GM23248 (cell line): Measurements from ENCODE around the gene IFIT1.
"Not testable (repeated sequence)": the region's sequence is repeated elsewhere in the genome, so short reads cannot be mapped to it uniquely, and the experiment has no call there.

Source experiments
- EZH2 ChIP-seq: fragments of 200-600 bp; sonication (generic); IDR thresholded peaks from 2 replicates; pipeline ENCODE4 v1.6.1; 2018; ENCODE audit warnings: antibody characterized with exemption, mild to moderate bottlenecking; ENCODE audit not compliant: insufficient read depth, poor library complexity, severe bottlenecking
- EZH2phosphoT487 ChIP-seq: fragments of 200-600 bp; sonication (generic); IDR thresholded peaks from 2 replicates; pipeline ENCODE4 v1.6.1; 2018; ENCODE audit warnings: antibody characterized with exemption, moderate library complexity, mild to moderate bottlenecking, low read depth; ENCODE audit not compliant: insufficient read depth

DNA sequence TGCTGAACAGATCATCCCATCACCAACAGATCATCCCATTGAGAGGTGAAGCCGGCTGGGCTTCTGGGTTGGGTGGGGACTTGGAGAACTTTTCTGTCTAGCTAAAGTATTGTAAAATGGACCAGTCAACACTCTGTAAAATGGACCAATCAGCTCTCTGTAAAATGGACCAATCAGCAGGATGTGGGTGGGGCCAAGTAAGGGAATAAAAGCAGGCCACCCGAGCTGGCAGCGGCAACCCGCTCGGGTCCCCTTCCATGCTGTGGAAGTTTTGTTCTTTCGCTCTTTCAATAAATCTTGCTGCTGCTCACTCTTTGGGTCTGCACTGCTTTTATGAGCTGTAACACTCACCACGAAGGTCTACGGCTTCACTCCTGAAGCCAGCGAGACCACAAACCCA lies 13.8 kb downstream of the IFIT1 start:
- TF ChIP-seq EZH2, EZH2phosphoT487: not testable (repeated sequence)
